NCI-H2227 (cell line): ENCODE data around the gene LCMT2.
A peak's percentile ranks its signal among the peaks of the same experiment; 100 is the strongest.
"Not testable (repeated sequence)": the region's sequence is repeated elsewhere in the genome, so short reads cannot be mapped to it uniquely, and the experiment has no call there.

ENCODE experiments used
- DNase-seq: peaks from one replicate; lab custom pipeline; 2025; ENCODE audit not compliant: unreplicated experiment; lab: John Stamatoyannopoulos, UW

Gene LCMT2

GRCh38 chr15:43316016-43316970 lies 14.1 kb downstream of the LCMT2 start:
- DNase-seq = no peak

GRCh38 chr15:43314171-43314570 lies 16.2 kb downstream of the LCMT2 start:
- no peak for DNase-seq

- no peak for DNase-seq
Observed at GRCh38 chr15:43312378-43312777, 18.0 kb downstream of the LCMT2 start.

GRCh38 chr15:43302205-43302817 lies 28.1 kb downstream of the LCMT2 start, which contains the start of gene TGM7:
Gene TGM7, minus strand, starts transcription at chr15:43302255.
- DNase-seq = no peak

- no peak for DNase-seq
Observed at GRCh38 chr15:43299884-43300283, 30.5 kb downstream of the LCMT2 start.

GRCh38 chr15:43299411-43299810 lies 31.0 kb downstream of the LCMT2 start:
- DNase-seq = no peak

- DNase-seq = no peak
Observed at GRCh38 chr15:43294091-43294706, 36.2 kb downstream of the LCMT2 start.

- peak; percentile 2 for DNase-seq
Observed at GRCh38 chr15:43293432-43293831, 36.9 kb downstream of the LCMT2 start.

- no peak for DNase-seq
Observed at GRCh38 chr15:43292375-43293078, 37.8 kb downstream of the LCMT2 start.

- not testable (repeated sequence) for DNase-seq
Observed at GRCh38 chr15:43289656-43290055, 40.7 kb downstream of the LCMT2 start.

GRCh38 chr15:43287254-43287653 lies 43.1 kb downstream of the LCMT2 start:
- no peak for DNase-seq

GRCh38 chr15:43286074-43286473 lies 44.3 kb downstream of the LCMT2 start:
- DNase-seq = no peak

GRCh38 chr15:43285609-43286037 lies 44.8 kb downstream of the LCMT2 start:
- peak; percentile 72 for DNase-seq

- DNase-seq = no peak
Observed at GRCh38 chr15:43283526-43283925, 46.8 kb downstream of the LCMT2 start.

GRCh38 chr15:43281926-43282602 lies 48.3 kb downstream of the LCMT2 start:
- no peak for DNase-seq

- DNase-seq = no peak
Observed at GRCh38 chr15:43280996-43281395, 49.4 kb downstream of the LCMT2 start.

- DNase-seq = no peak
Observed at GRCh38 chr15:43279496-43279895, 50.9 kb downstream of the LCMT2 start.

GRCh38 chr15:43278869-43279268 lies 51.5 kb downstream of the LCMT2 start:
- DNase-seq = no peak

- no peak for DNase-seq
Observed at GRCh38 chr15:43277901-43278300, 52.5 kb downstream of the LCMT2 start.

GRCh38 chr15:43277231-43277823 lies 53.0 kb downstream of the LCMT2 start:
- no peak for DNase-seq
